ENCODE results near the gene HOXC13.

HOXC13 gene

DNA sequence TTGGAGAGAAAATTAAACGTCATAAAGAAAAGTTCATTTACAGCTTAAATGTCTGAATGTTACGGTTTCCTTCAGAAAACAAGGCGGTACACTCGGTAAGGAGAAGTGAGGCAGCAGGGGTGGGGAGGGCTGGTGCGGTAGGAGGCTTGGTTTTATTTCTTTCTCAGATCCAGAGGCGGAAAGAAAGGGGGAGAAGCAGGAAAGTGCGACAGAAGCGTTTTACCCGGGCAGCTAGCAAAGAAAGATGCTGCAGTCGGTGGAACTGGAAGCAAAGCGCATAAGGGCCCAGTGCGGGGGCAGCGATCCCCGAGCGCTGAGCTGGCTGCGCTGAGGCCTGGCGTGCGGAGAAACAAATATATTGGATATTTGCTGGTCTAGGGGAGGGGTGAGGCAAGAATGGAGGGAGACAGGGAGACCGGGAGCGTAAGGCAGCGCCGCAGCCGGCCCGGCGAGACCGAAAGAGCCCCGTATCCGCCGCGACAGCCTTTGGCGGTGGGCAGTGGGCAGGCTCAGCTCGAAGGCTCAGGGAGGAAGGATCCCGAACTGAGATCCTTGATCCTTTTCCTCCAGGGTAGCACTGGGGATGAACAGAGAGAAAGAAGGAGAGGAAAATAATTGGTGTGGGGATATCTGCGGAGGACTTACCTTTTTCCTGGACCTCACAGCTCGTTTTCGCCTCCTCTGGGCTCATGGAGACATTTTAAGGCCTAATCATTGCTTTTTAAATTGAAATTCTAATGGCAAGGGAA, 27.9 kb downstream of the HOXC13 start:
- CTCF ChIA-PET = interaction anchor here (0.6 to 0.7 kb wide), 2 partner anchors 12 to 55 kb away, joined by 3 to 4 read pairs; no protein-coding TSS in a partner anchor
- POLR2A ChIA-PET = interaction anchor here (0.8 kb wide), 1 partner anchor 10 kb away, joined by 3 read pairs; no protein-coding TSS in a partner anchor

DNA sequence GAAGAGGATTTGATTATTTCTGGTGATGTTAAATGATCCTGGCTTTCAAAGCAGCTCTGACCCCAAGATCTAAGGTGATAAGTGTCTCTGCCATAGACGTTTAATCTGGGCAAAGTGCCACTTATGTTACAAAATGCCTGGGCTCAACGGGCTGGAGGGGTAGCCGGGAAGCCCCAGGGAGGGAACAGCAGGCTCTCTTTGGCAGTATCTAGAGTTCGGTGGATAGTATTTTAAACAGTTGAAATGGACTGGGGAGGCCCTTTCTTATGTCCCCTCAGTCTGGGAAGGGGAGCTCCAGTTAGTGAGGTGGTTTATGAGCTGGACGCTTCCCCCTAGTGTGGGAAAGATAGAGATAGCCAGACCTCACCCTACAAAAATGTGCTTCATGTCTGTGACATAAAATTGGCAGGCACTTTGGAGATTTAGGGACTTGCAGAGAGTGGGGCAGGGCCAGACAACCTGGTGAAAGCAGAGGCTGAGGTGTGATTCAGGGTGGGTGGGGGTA, 28.8 kb downstream of the HOXC13 start:
- peak overlapping the region; percentile 94 for H3K27ac ChIP-seq (ENCODE audit: extremely low read depth, low read depth, low read length)
- H3K9me3 ChIP-seq (ENCODE audit: control insufficient read depth, insufficient read depth, low read depth, low read length) = no peaks in the 10 kb centered on the region
- H3K4me1 ChIP-seq (ENCODE audit: control insufficient read depth, insufficient read depth, low read length) = peaks cover 80% of the 10 kb centered on the region
- H3K4me3 ChIP-seq (ENCODE audit: low read depth, low read length) = no peak overlapping the region
- ChIA-PET CTCF (interaction anchor here (0.9 to 1.1 kb wide), 2 partner anchors 21 to 40 kb away, joined by 3 read pairs; no protein-coding TSS in a partner anchor), POLR2A (interaction anchor here (0.7 to 0.8 kb wide), 2 partner anchors 9 to 186 kb away, joined by 3 read pairs; no protein-coding TSS in a partner anchor)
- no peaks in the 10 kb centered on the region for H3K36me3 ChIP-seq (ENCODE audit: control insufficient read depth in 2 of 2, insufficient read depth in 1 of 2, low read length in 2 of 2)
- TF ChIP-seq ZNF596 (tag by site-specific recombination; IDR thresholded peaks at IDR 0.05) (no peak), ZNF248 (tag by site-specific recombination; IDR thresholded peaks at IDR 0.05) (no peak), ZNF391 (tag by site-specific recombination; IDR thresholded peaks at IDR 0.05; ENCODE audit: borderline replicate concordance, low read depth) (peak; percentile 51; the same call in 1 of the 2 replicates), ZNF660 (tag by site-specific recombination; IDR thresholded peaks at IDR 0.05) (0 out of 2 replicates have a peak, but pooled peaks have one; percentile 50), SP3 (tag by site-specific recombination; IDR thresholded peaks at IDR 0.05) (no peak), ZIC2 (tag by site-specific recombination; IDR thresholded peaks at IDR 0.05) (peak; percentile 48; the same call in 1 of the 2 replicates), ZNF791 (tag by site-specific recombination; IDR thresholded peaks at IDR 0.05) (no peak), ZNF341 (tag by site-specific recombination; IDR thresholded peaks at IDR 0.05; ENCODE audit: low read depth) (peak; percentile 69), SP7 (tag by site-specific recombination; IDR thresholded peaks at IDR 0.05) (0 out of 2 replicates have a peak, but pooled peaks have one; percentile 18), ZNF600 (tag by site-specific recombination; IDR thresholded peaks at IDR 0.05) (no peak), ZNF510 (tag by site-specific recombination; IDR thresholded peaks at IDR 0.05; ENCODE audit: insufficient replicate concordance) (no peak), ZBTB8A (tag by site-specific recombination; IDR thresholded peaks at IDR 0.05) (peak; percentile 29), ZNF768 (tag by site-specific recombination; IDR thresholded peaks at IDR 0.05) (no peak), KLF7 (tag by site-specific recombination; IDR thresholded peaks at IDR 0.05; ENCODE audit: borderline replicate concordance) (no peak), ZNF19 (tag by site-specific recombination; IDR thresholded peaks at IDR 0.05; ENCODE audit: low read depth) (no peak)
- TF ChIP-seq, protein P1, sequence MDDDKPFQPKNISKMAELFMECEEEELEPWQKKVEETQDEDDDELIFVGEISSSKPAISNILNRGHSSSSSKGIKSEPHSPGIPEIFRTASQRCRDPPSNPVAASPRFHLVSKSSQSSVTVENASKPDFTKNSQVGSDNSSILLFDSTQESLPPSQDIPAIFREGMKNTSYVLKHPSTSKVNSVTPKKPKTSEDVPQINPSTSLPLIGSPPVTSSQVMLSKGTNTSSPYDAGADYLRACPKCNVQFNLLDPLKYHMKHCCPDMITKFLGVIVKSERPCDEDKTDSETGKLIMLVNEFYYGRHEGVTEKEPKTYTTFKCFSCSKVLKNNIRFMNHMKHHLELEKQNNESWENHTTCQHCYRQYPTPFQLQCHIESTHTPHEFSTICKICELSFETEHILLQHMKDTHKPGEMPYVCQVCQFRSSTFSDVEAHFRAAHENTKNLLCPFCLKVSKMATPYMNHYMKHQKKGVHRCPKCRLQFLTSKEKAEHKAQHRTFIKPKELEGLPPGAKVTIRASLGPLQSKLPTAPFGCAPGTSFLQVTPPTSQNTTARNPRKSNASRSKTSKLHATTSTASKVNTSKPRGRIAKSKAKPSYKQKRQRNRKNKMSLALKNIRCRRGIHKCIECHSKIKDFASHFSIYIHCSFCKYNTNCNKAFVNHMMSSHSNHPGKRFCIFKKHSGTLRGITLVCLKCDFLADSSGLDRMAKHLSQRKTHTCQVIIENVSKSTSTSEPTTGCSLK (tag by site-specific recombination; IDR thresholded peaks at IDR 0.05) = no peak
- TF ChIP-seq, protein P2, sequence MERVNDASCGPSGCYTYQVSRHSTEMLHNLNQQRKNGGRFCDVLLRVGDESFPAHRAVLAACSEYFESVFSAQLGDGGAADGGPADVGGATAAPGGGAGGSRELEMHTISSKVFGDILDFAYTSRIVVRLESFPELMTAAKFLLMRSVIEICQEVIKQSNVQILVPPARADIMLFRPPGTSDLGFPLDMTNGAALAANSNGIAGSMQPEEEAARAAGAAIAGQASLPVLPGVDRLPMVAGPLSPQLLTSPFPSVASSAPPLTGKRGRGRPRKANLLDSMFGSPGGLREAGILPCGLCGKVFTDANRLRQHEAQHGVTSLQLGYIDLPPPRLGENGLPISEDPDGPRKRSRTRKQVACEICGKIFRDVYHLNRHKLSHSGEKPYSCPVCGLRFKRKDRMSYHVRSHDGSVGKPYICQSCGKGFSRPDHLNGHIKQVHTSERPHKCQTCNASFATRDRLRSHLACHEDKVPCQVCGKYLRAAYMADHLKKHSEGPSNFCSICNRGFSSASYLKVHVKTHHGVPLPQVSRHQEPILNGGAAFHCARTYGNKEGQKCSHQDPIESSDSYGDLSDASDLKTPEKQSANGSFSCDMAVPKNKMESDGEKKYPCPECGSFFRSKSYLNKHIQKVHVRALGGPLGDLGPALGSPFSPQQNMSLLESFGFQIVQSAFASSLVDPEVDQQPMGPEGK (tag by site-specific recombination; IDR thresholded peaks at IDR 0.05) = peak; percentile 57
- TF ChIP-seq, protein P3, sequence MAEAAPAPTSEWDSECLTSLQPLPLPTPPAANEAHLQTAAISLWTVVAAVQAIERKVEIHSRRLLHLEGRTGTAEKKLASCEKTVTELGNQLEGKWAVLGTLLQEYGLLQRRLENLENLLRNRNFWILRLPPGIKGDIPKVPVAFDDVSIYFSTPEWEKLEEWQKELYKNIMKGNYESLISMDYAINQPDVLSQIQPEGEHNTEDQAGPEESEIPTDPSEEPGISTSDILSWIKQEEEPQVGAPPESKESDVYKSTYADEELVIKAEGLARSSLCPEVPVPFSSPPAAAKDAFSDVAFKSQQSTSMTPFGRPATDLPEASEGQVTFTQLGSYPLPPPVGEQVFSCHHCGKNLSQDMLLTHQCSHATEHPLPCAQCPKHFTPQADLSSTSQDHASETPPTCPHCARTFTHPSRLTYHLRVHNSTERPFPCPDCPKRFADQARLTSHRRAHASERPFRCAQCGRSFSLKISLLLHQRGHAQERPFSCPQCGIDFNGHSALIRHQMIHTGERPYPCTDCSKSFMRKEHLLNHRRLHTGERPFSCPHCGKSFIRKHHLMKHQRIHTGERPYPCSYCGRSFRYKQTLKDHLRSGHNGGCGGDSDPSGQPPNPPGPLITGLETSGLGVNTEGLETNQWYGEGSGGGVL (tag by site-specific recombination; IDR thresholded peaks at IDR 0.05) = peak; percentile 58; the same call in 1 of the 2 replicates
- TF ChIP-seq, protein P4, sequence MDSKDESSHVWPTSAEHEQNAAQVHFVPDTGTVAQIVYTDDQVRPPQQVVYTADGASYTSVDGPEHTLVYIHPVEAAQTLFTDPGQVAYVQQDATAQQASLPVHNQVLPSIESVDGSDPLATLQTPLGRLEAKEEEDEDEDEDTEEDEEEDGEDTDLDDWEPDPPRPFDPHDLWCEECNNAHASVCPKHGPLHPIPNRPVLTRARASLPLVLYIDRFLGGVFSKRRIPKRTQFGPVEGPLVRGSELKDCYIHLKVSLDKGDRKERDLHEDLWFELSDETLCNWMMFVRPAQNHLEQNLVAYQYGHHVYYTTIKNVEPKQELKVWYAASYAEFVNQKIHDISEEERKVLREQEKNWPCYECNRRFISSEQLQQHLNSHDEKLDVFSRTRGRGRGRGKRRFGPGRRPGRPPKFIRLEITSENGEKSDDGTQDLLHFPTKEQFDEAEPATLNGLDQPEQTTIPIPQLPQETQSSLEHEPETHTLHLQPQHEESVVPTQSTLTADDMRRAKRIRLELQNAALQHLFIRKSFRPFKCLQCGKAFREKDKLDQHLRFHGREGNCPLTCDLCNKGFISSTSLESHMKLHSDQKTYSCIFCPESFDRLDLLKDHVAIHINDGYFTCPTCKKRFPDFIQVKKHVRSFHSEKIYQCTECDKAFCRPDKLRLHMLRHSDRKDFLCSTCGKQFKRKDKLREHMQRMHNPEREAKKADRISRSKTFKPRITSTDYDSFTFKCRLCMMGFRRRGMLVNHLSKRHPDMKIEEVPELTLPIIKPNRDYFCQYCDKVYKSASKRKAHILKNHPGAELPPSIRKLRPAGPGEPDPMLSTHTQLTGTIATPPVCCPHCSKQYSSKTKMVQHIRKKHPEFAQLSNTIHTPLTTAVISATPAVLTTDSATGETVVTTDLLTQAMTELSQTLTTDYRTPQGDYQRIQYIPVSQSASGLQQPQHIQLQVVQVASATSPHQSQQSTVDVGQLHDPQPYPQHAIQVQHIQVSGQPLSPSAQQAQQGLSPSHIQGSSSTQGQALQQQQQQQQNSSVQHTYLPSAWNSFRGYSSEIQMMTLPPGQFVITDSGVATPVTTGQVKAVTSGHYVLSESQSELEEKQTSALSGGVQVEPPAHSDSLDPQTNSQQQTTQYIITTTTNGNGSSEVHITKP (tag by site-specific recombination; IDR thresholded peaks at IDR 0.05) = peak; percentile 83

More for the DNA sequence above, 27.9 kb downstream of the HOXC13 start:
- Histone ChIP-seq H3K27ac (ENCODE audit: extremely low read depth, low read depth, low read length) (peak overlapping the region; percentile 94), H3K36me3 (ENCODE audit: control insufficient read depth in 2 of 2, insufficient read depth in 1 of 2, low read length in 2 of 2) (peaks cover 0 to 7% of the 10 kb centered on the region in 2 experiments; a peak in 1 of 3 replicates), H3K4me1 (ENCODE audit: control insufficient read depth, insufficient read depth, low read length) (peaks cover 70% of the 10 kb centered on the region), H3K4me3 (ENCODE audit: low read depth, low read length) (no peak overlapping the region), H3K9me3 (ENCODE audit: control insufficient read depth, insufficient read depth, low read depth, low read length) (no peaks in the 10 kb centered on the region)
- TF ChIP-seq, protein P5, sequence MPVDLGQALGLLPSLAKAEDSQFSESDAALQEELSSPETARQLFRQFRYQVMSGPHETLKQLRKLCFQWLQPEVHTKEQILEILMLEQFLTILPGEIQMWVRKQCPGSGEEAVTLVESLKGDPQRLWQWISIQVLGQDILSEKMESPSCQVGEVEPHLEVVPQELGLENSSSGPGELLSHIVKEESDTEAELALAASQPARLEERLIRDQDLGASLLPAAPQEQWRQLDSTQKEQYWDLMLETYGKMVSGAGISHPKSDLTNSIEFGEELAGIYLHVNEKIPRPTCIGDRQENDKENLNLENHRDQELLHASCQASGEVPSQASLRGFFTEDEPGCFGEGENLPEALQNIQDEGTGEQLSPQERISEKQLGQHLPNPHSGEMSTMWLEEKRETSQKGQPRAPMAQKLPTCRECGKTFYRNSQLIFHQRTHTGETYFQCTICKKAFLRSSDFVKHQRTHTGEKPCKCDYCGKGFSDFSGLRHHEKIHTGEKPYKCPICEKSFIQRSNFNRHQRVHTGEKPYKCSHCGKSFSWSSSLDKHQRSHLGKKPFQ (tag by site-specific recombination; IDR thresholded peaks at IDR 0.05) = no peak
- TF ChIP-seq IKZF3 (tag by site-specific recombination; IDR thresholded peaks at IDR 0.05) = 0 out of 2 replicates have a peak, but pooled peaks have one; percentile 6

Measured in HEK293 (cell line).